BLaER1 (cell line): ENCODE measurements around the gene LSS.
"Not testable (repeated sequence)": the region's sequence is repeated elsewhere in the genome, so short reads cannot be mapped to it uniquely, and the experiment has no call there.

Experiments used
- H3K27ac ChIP-seq: shearing (Covaris generic); formaldehyde crosslinking; 2 replicates; pipeline ENCODE4 v1.8.1; 2022
- H3K27me3 ChIP-seq: shearing (Covaris generic); formaldehyde crosslinking; 2 replicates; pipeline ENCODE4 v1.8.1; 2022
- H3K36me3 ChIP-seq: shearing (Covaris generic); formaldehyde crosslinking; 2 replicates; pipeline ENCODE4 v1.8.1; 2022
- H3K4me1 ChIP-seq: shearing (Covaris generic); formaldehyde crosslinking; 2 replicates; pipeline ENCODE4 v1.8.1; 2022
- H3K4me2 ChIP-seq: shearing (Covaris generic); formaldehyde crosslinking; 2 replicates; pipeline ENCODE4 v1.8.1; 2022
- H3K4me3 ChIP-seq: shearing (Covaris generic); formaldehyde crosslinking; 2 replicates; pipeline ENCODE4 v1.8.1; 2022
- H3K9ac ChIP-seq: shearing (Covaris generic); formaldehyde crosslinking; 2 replicates; pipeline ENCODE4 v1.8.1; 2022
- H3K9me3 ChIP-seq: shearing (Covaris generic); formaldehyde crosslinking; 2 replicates; pipeline ENCODE4 v1.8.1; 2022
- H4K20me1 ChIP-seq: shearing (Covaris generic); formaldehyde crosslinking; 2 replicates; pipeline ENCODE4 v1.8.1; 2022
- Cebpa-rat ChIP-seq: shearing (Covaris generic); IDR thresholded peaks from 2 replicates; pipeline ENCODE4 v1.8.1; 2022

The LSS gene

DNA sequence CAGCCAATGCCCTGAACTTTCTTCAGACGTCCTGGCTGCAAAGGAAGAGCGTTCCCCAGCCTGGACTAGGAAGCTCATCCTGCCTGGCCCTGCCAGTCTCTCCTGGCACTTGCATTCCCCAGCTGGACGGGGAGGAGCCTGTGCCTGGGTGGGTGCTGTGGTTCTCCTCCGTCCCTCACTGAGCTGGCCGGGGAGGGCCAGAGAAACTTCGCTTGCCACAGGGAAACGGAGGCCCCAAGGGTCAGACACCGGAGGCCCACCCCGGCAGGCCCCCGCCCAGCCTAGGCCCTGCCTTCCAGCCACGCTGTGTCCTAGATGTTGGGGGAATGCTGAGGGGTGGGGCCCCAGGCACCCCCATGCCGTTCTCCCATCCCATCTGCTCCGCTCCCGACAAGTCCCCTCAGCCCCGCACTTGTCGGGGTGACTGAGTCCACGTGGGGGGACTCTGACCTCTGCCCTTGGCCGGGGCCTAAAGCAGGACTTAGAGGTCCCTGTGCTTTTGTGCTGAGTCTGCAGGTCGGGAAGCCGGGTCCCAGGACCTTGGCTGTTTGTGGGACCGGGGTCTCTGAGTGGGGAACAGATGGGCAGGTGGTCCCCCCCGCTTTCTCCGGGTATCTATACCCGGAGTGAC lies 78.0 kb downstream of the LSS start:
- no peaks in the 10 kb centered on the region for H3K27me3 ChIP-seq
- H3K36me3 ChIP-seq, result no peaks in the 10 kb centered on the region
- H3K4me1 ChIP-seq, result peaks cover 17% of the 10 kb centered on the region
- no peak overlapping the region for H3K4me3 ChIP-seq
- no peaks in the 10 kb centered on the region for H3K9me3 ChIP-seq
- no peaks in the 10 kb centered on the region for H4K20me1 ChIP-seq
- no peak overlapping the region for H3K27ac ChIP-seq
- H3K9ac ChIP-seq, result no peak overlapping the region
- no peak overlapping the region for H3K4me2 ChIP-seq
- TF ChIP-seq Cebpa-rat, result no peak

DNA sequence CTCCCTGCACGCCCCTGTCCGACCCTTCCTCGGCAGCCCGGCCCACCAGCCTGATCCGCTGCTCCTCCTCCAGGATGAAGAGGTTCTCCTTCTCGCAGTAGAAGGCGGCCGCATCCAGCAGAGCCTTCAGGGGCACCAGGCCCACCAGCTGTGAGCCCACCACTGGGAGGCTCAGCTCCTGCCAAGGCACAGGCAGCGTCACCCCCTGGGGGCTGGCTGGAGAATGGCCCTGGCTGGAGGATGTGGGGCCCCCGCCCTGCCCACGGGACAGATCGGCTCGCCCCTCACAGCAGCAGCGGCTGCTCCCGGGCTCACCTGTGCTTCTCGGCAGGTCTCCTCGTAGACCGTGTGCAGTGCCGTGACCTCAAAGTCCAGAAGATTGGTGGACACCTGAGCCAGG lies 78.5 kb downstream of the LSS start:
- Histone ChIP-seq H4K20me1 (no peaks in the 10 kb centered on the region), H3K9ac (no peak overlapping the region), H3K4me3 (no peak overlapping the region), H3K4me1 (peaks cover 20% of the 10 kb centered on the region), H3K27me3 (no peaks in the 10 kb centered on the region), H3K4me2 (no peak overlapping the region), H3K36me3 (no peaks in the 10 kb centered on the region), H3K9me3 (no peaks in the 10 kb centered on the region), H3K27ac (no peak overlapping the region)
- TF ChIP-seq Cebpa-rat, result no peak

- Histone ChIP-seq H3K4me3 (no peak overlapping the region), H3K27me3 (no peaks in the 10 kb centered on the region), H3K9ac (no peak overlapping the region), H3K36me3 (no peaks in the 10 kb centered on the region), H3K27ac (no peak overlapping the region), H3K4me2 (no peak overlapping the region), H3K9me3 (no peaks in the 10 kb centered on the region), H3K4me1 (peaks cover 25% of the 10 kb centered on the region), H4K20me1 (no peaks in the 10 kb centered on the region)
- TF ChIP-seq Cebpa-rat, result no peak
These were observed 79.2 kb downstream of the LSS start for GRCh38 chr21:46149205-46149901.

- Histone ChIP-seq H3K9me3 (no peaks in the 10 kb centered on the region), H3K4me3 (no peak overlapping the region), H3K27me3 (no peaks in the 10 kb centered on the region), H3K4me2 (no peak overlapping the region), H3K9ac (no peak overlapping the region), H4K20me1 (no peaks in the 10 kb centered on the region), H3K27ac (no peak overlapping the region), H3K4me1 (peaks cover 31% of the 10 kb centered on the region), H3K36me3 (no peaks in the 10 kb centered on the region)
- TF ChIP-seq Cebpa-rat, result no peak
These were observed 80.5 kb downstream of the LSS start for GRCh38 chr21:46148106-46148505.

DNA sequence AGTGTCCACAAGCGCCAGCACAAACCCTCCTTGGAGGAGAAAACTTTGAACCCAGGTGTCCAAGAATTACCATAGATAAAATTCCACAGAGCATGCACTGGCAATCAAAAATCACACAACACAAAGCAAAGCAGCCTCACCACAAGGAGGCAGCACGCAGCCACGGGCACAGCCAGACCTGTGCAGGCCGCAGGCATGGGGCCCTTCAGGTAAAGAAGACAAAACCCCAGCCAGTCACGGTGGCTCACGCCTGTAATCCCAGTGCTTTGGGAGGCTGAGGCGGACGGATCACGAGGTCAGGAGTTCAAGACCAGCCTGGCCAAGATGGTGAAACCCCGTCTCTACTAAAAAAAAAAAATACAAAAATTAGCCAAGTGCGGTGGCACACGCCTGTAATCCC lies 81.1 kb downstream of the LSS start:
- H3K9ac ChIP-seq, H3K27me3 ChIP-seq, H3K4me3 ChIP-seq, H4K20me1 ChIP-seq, H3K36me3 ChIP-seq, H3K9me3 ChIP-seq, H3K27ac ChIP-seq: not testable (repeated sequence)
- H3K4me2 ChIP-seq, result peak overlapping the region; percentile 77
- H3K4me1 ChIP-seq, result peaks cover 32% of the 10 kb centered on the region

DNA sequence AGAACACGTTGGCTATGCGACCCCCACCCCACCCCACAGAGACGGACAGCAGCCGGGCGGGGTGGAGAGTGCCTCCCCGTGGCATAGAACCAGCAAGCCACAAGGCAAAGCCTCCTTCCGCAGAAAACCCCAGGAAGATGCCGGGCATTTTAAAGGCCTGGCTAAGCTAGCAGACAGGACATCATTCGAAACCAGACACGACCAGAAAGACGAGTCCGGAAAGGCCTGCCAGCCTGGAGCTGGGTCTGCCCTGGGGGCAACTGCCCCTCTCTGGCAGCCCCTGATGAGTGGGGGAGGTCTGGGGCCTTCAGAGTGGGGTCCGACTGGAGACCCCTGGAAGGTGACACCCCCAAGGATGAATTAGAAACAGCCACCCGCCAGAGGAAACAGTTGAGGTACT lies 81.7 kb downstream of the LSS start:
- no peak for TF ChIP-seq Cebpa-rat
- no peaks in the 10 kb centered on the region for H3K27me3 ChIP-seq

DNA sequence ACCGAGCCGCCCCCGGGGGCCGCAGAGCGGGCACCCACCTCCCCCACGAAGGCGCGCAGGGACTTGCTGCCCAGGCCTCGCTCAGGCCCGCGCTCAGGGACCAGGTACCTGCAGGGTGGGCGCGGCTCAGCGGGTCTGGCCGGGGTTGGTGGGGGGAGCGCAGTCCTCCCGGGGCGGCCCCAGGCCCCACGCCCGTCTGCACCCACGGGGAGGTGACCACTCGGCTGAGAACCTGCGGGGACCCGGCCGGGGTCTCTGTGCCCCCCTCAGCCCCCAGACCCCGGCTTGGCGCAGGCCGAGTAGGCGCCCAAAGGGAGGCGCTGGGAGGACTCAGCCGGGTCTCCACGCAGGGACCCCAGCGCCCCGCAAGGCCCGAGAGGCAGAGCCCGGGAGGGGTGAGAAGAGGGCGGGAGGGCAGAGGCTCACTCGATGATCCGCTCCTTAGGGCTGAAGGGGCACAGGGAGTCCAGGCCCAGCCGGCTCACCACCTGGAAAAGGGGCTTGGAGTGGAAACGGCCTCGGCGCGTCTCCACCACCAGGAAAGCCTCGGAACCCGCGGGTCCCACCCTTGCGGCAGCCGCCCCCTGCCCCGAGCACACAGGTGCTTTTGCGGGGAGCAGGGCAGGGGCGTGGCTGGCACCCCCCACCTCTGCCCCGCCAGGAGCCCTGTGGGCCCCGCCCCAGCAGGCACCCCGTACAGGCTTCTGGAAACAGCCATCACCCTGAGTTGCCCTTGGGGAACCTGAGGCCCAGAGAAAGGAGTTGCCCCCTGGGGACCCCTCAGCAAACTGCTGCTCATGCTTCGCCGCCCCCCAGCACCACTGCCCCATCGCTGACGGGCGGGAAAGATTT lies 82.5 kb downstream of the LSS start:
- Histone ChIP-seq H3K36me3 (no peaks in the 10 kb centered on the region), H3K27me3 (no peaks in the 10 kb centered on the region), H3K4me3 (no peak overlapping the region), H3K4me2 (peak overlapping the region; percentile 77), H3K4me1 (peaks cover 45% of the 10 kb centered on the region), H3K27ac (peak overlapping the region; percentile 53), H3K9me3 (peaks cover 10% of the 10 kb centered on the region), H4K20me1 (no peaks in the 10 kb centered on the region), H3K9ac (0 out of 2 replicates have a peak overlapping the region, but pooled peaks have one; percentile 35)
- no peak for TF ChIP-seq Cebpa-rat

More for the DNA sequence above, 81.7 kb downstream of the LSS start:
- H3K4me1 ChIP-seq, result peaks cover 37% of the 10 kb centered on the region
- H4K20me1 ChIP-seq, result no peaks in the 10 kb centered on the region
- 0 out of 2 replicates have a peak overlapping the region, but pooled peaks have one; percentile 35 for H3K9ac ChIP-seq
- H3K4me2 ChIP-seq, result peak overlapping the region; percentile 77
- H3K27ac ChIP-seq, result no peak overlapping the region
- H3K4me3 ChIP-seq, result no peak overlapping the region
- no peaks in the 10 kb centered on the region for H3K36me3 ChIP-seq
- peaks cover 9% of the 10 kb centered on the region for H3K9me3 ChIP-seq

GRCh38 chr21:46145159-46145839 lies 83.3 kb downstream of the LSS start:
- H3K4me2 ChIP-seq, result peak overlapping the region; percentile 34; the same call in 1 of the 2 replicates
- no peak for TF ChIP-seq Cebpa-rat
- H4K20me1 ChIP-seq, result no peaks in the 10 kb centered on the region
- H3K9me3 ChIP-seq, result peaks cover 10% of the 10 kb centered on the region
- no peak overlapping the region for H3K4me3 ChIP-seq
- H3K36me3 ChIP-seq, result no peaks in the 10 kb centered on the region
- peaks cover 52% of the 10 kb centered on the region for H3K4me1 ChIP-seq
- H3K9ac ChIP-seq, result no peak overlapping the region
- 0 out of 2 replicates have a peak overlapping the region, but pooled peaks have one; percentile 38 for H3K27ac ChIP-seq
- H3K27me3 ChIP-seq, result no peaks in the 10 kb centered on the region

DNA sequence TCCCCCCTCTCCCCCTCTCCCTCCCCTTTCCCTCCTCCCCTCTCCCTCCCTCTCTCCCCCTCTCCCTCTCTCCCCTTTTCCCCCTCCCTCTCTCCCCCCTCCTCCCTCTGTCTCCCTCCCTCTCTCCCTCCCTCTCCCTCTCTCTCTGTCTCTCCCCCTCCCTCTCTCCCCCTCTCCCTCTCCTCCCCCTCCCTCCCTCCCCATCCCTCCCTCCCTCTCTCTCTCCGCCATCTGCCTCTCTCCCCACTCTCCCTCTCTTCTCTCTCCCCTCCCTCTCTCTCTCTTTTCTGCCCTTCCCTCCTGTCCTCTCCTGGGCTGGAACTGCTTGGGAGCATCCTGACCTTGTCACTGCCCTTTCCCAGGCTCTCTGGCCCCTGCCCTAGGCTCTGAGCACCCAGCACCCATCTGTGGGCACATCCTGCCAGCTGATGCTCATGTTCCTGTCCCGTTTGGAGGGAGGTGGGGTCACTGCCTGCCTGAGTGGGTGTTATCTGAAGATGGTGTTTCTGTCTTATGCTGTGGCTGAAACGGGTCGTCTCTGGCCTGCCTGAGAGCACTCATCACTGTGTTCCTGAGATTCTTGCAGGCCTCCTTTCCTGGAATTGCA lies 84.0 kb downstream of the LSS start:
- Histone ChIP-seq H3K27ac (0 out of 2 replicates have a peak overlapping the region, but pooled peaks have one; percentile 38), H3K9me3 (peaks cover 10% of the 10 kb centered on the region), H3K4me1 (peaks cover 52% of the 10 kb centered on the region), H3K36me3 (no peaks in the 10 kb centered on the region), H4K20me1 (no peaks in the 10 kb centered on the region), H3K4me2 (peak overlapping the region; percentile 34; the same call in 1 of the 2 replicates), H3K9ac (no peak overlapping the region), H3K4me3 (no peak overlapping the region), H3K27me3 (no peaks in the 10 kb centered on the region)
- no peak for TF ChIP-seq Cebpa-rat
